ENCODE measurements around the gene GPANK1. TPM values are rescaled to one million over a fixed set of nuclear protein-coding genes. Genes with fewer than 3 reads are reported as not detected.

GPANK1 gene
- total RNA-seq, 2 donors from 2014 or later, result 19.7 to 28.1 TPM

- Histone ChIP-seq H3K4me1 (replicated peaks) (no peaks in the 10 kb centered on the region), H3K27me3 (replicated peaks; ENCODE audit: insufficient read depth) (no peaks in the 10 kb centered on the region), H3K36me3 (no peaks in the 10 kb centered on the region), H3K4me3 (no peak overlapping the region), H3K9me3 (no peaks in the 10 kb centered on the region), H3K27ac (no peak overlapping the region)
- TF ChIP-seq POLR2AphosphoS5 (IDR thresholded peaks at IDR 0.05) (no peak), POLR2A (IDR thresholded peaks at IDR 0.05) (no peak)
- WGBS, result 64% methylated on average over 7 of the region's 7 CpGs
- no peak for DNase-seq (ENCODE audit: low spot score)
- intact Hi-C loops (cut with DNase I), result no loop called here
Observed at GRCh38 chr6:31615748-31616147, 49.0 kb downstream of the GPANK1 start.

GRCh38 chr6:31614684-31615578 is 49.9 kb downstream of the GPANK1 start, which contains the start of gene AIF1:
TSS of gene AIF1 (plus strand) at chr6:31615234. CDS start at chr6:31615330, 96 bp downstream.
- TF ChIP-seq POLR2A (IDR thresholded peaks at IDR 0.05), result no peak
- no peak for TF ChIP-seq CTCF (IDR thresholded peaks at IDR 0.05)
- TF ChIP-seq POLR2AphosphoS5 (IDR thresholded peaks at IDR 0.05), result no peak
- 59% methylated on average over 6 of the region's 6 CpGs for WGBS
- H3K36me3 ChIP-seq, result no peaks in the 10 kb centered on the region
- no peaks in the 10 kb centered on the region for H3K9me3 ChIP-seq
- H3K27me3 ChIP-seq (replicated peaks; ENCODE audit: insufficient read depth), result no peaks in the 10 kb centered on the region
- H3K27ac ChIP-seq, result no peak within 1 kb of the TSS
- no peak for DNase-seq (ENCODE audit: low spot score)
- no peaks in the 10 kb centered on the region for H3K4me1 ChIP-seq (replicated peaks)
- no peak within 1 kb of the TSS for H3K4me3 ChIP-seq
- intact Hi-C loops (cut with DNase I), result no loop called here

GRCh38 chr6:31614075-31614619 is 50.6 kb downstream of the GPANK1 start:
- 56% methylated on average over 8 of the region's 8 CpGs for WGBS
- Histone ChIP-seq H3K4me3 (no peak overlapping the region), H3K27me3 (replicated peaks; ENCODE audit: insufficient read depth) (no peaks in the 10 kb centered on the region), H3K4me1 (replicated peaks) (no peaks in the 10 kb centered on the region), H3K9me3 (no peaks in the 10 kb centered on the region), H3K36me3 (no peaks in the 10 kb centered on the region), H3K27ac (no peak overlapping the region)
- intact Hi-C loops (cut with DNase I), result no loop called here
- no peak for DNase-seq (ENCODE audit: low spot score)
- TF ChIP-seq CTCF (IDR thresholded peaks at IDR 0.05), result no peak
- TF ChIP-seq POLR2A (IDR thresholded peaks at IDR 0.05), result no peak
- no peak for TF ChIP-seq POLR2AphosphoS5 (IDR thresholded peaks at IDR 0.05)

Small RNA genes within 50 kb of the gene (microRNA-seq; reads per million reads assigned to microRNA genes)
- gene MIR4646, result 0.92 reads per million, percentile 7 among the genes with 10 or more reads in this experiment
- gene MIR6832, result 0.25 reads per million

Small RNA genes within 50 kb of the gene (small RNA-seq; reads per million reads assigned to genes)
- 0 reads per million in 2 donors for gene MIR4646
- 0 to 0.10 reads per million in 2 donors for gene MIR6832
- 0 reads per million in 2 donors for gene RF00019
- gene SNORA38, result 6.6 to 11.1 reads per million in 2 donors
- 0 reads per million in 2 donors for gene UQCRHP1

Other genes starting within 250 kb of the GPANK1 start
- 1 to 10 TPM; 1.3 to 5.5 TPM for gene MICB, start 166.9 kb downstream of the GPANK1 start, total RNA-seq
- not detected for gene MCCD1, start 136.0 kb downstream of the GPANK1 start, total RNA-seq
- 100 to 1,000 TPM; 227 to 390 TPM for gene DDX39B, start 123.0 kb downstream of the GPANK1 start, total RNA-seq
- under 1 TPM; 0.36 to 0.74 TPM for gene ATP6V1G2, start 118.4 kb downstream of the GPANK1 start, total RNA-seq
- gene NFKBIL1, start 117.4 kb downstream of the GPANK1 start, total RNA-seq, result 10 to 100 TPM; 38.0 to 48.7 TPM
- gene LTA, start 92.7 kb downstream of the GPANK1 start, total RNA-seq, result 1 to 10 TPM in 1 of 2 donors, not detected in 1; 1.2 TPM
- gene TNF, start 89.4 kb downstream of the GPANK1 start, total RNA-seq, result under 1 TPM in 1 of 2 donors, not detected in 1; 0.23 TPM
- gene LTB, start 82.6 kb downstream of the GPANK1 start, total RNA-seq, result under 1 TPM in 1 of 2 donors, not detected in 1; 0.97 TPM
- 1 to 10 TPM in 1 of 2 donors, not detected in 1; 3.1 TPM for gene LST1, start 78.7 kb downstream of the GPANK1 start, total RNA-seq
- not detected for gene NCR3, start 72.0 kb downstream of the GPANK1 start, total RNA-seq
- 10 to 100 TPM; 11.1 to 14.6 TPM for gene AIF1, start 49.8 kb downstream of the GPANK1 start, total RNA-seq
- 100 to 1,000 TPM; 129 to 247 TPM for gene PRRC2A, start 44.3 kb downstream of the GPANK1 start, total RNA-seq
- gene BAG6, start 12.3 kb downstream of the GPANK1 start, total RNA-seq, result 100 to 1,000 TPM; 261 to 537 TPM
- 1 to 10 TPM; 1.6 to 6.8 TPM for gene APOM, start 9.1 kb downstream of the GPANK1 start, total RNA-seq
- gene C6orf47, start 4.2 kb downstream of the GPANK1 start, total RNA-seq, result 10 to 100 TPM; 25.5 to 30.1 TPM
- gene CSNK2B, start 1.1 kb upstream of the GPANK1 start, total RNA-seq, result 100 to 1,000 TPM; 214 to 285 TPM
- 10 to 100 TPM in 1 of 2 donors, 1 to 10 TPM in 1; 1.8 to 13.0 TPM for gene LY6G5B, start 5.0 kb upstream of the GPANK1 start, total RNA-seq
- gene LY6G5C, start 16.1 kb upstream of the GPANK1 start, total RNA-seq, result 1 to 10 TPM; 1.6 to 2.6 TPM
- 10 to 100 TPM; 78.1 to 83.6 TPM for gene ABHD16A, start 38.3 kb upstream of the GPANK1 start, total RNA-seq
- 1 to 10 TPM in 1 of 2 donors, not detected in 1; 3.7 TPM for gene LY6G6F, start 41.9 kb upstream of the GPANK1 start, total RNA-seq
- gene LY6G6D, start 50.4 kb upstream of the GPANK1 start, total RNA-seq, result not detected
- not detected for gene LY6G6C, start 56.7 kb upstream of the GPANK1 start, total RNA-seq
- under 1 TPM in 1 of 2 donors, not detected in 1; 0.74 TPM for gene MPIG6B, start 58.4 kb upstream of the GPANK1 start, total RNA-seq
- gene DDAH2, start 64.3 kb upstream of the GPANK1 start, total RNA-seq, result 10 to 100 TPM; 73.3 to 83.7 TPM
- gene CLIC1, start 71.5 kb upstream of the GPANK1 start, total RNA-seq, result 100 to 1,000 TPM; 224 to 331 TPM
- gene MSH5, start 75.0 kb upstream of the GPANK1 start, total RNA-seq, result 10 to 100 TPM; 10.5 to 72.4 TPM
- 10 to 100 TPM in 1 of 2 donors, 1 to 10 TPM in 1; 1.9 to 15.7 TPM for gene SAPCD1, start 97.7 kb upstream of the GPANK1 start, total RNA-seq
- 10 to 100 TPM in 1 of 2 donors, 1 to 10 TPM in 1; 2.7 to 13.0 TPM for gene VWA7, start 112.3 kb upstream of the GPANK1 start, total RNA-seq
- 10 to 100 TPM; 38.5 to 49.9 TPM for gene VARS1, start 130.8 kb upstream of the GPANK1 start, total RNA-seq
- gene LSM2, start 142.0 kb upstream of the GPANK1 start, total RNA-seq, result 10 to 100 TPM; 51.9 to 52.5 TPM
- gene HSPA1L, start 150.3 kb upstream of the GPANK1 start, total RNA-seq, result 1 to 10 TPM; 1.5 to 8.5 TPM
- 100 to 1,000 TPM; 230 to 440 TPM for gene HSPA1A, start 150.5 kb upstream of the GPANK1 start, total RNA-seq
- gene HSPA1B, start 162.7 kb upstream of the GPANK1 start, total RNA-seq, result 100 to 1,000 TPM; 331 to 360 TPM
- gene NEU1, start 197.8 kb upstream of the GPANK1 start, total RNA-seq, result 100 to 1,000 TPM in 1 of 2 donors, 10 to 100 TPM in 1; 88.4 to 117 TPM
- 100 to 1,000 TPM; 125 to 332 TPM for gene SLC44A4, start 214.0 kb upstream of the GPANK1 start, total RNA-seq
- 10 to 100 TPM; 53.6 to 92.8 TPM for gene EHMT2, start 232.7 kb upstream of the GPANK1 start, total RNA-seq
- gene ZBTB12, start 237.1 kb upstream of the GPANK1 start, total RNA-seq, result 1 to 10 TPM; 3.8 to 4.1 TPM

Measured in prostate gland (tissue), 2 donors.